SK-N-MC (cell line): ENCODE measurements around the gene LOC101059915.

Experiments
- DNase-seq: peaks from one replicate; pipeline ENCODE4 v3.0.0-alpha.2; 2011; ENCODE audit warnings: low read depth, low spot score
- H3K27ac ChIP-seq: fragments of 200-600 bp; sonication (generic); 2 replicates; pipeline ENCODE4 v1.5.1; 2016; ENCODE audit warnings: mixed run types
- H3K36me3 ChIP-seq: fragments of 200-600 bp; sonication (generic); 2 replicates; pipeline ENCODE4 v1.6.1; 2017; ENCODE audit warnings: antibody characterized with exemption, low read length, mixed read lengths; ENCODE audit not compliant: insufficient read depth
- H3K4me3 ChIP-seq: fragments of 200-600 bp; sonication (generic); 2 replicates; pipeline ENCODE4 v1.5.1; 2016
- H3K9ac ChIP-seq: fragments of 200-600 bp; sonication (generic); 2 replicates; pipeline ENCODE4 v1.8.0; 2017; ENCODE audit warnings: mixed run types, mixed read lengths; ENCODE audit not compliant: insufficient read length
- H3K9me3 ChIP-seq: fragments of 200-600 bp; sonication (generic); 2 replicates; pipeline ENCODE4 v1.6.1; 2017; ENCODE audit warnings: low read depth, mild to moderate bottlenecking, antibody characterized with exemption, low read length, moderate library complexity, mixed read lengths
- EZH2 ChIP-seq: fragments of 200-600 bp; sonication (generic); IDR thresholded peaks from one replicate; pipeline ENCODE4 v1.6.1; 2017; ENCODE audit warnings: antibody characterized with exemption
- FOXP2 ChIP-seq: optimal IDR thresholded peaks from 2 replicates; pipeline ENCODE3; 2011; ENCODE audit warnings: mild to moderate bottlenecking, moderate library complexity; ENCODE audit not compliant: insufficient read depth; ENCODE audit errors: extremely low read length, control extremely low read depth
- POLR2AphosphoS5 ChIP-seq: IDR thresholded peaks from 2 replicates; pipeline ENCODE4 v1.6.1; 2012; ENCODE audit warnings: mild to moderate bottlenecking, low read depth, low read length, borderline replicate concordance

LOC101059915 gene

DNA sequence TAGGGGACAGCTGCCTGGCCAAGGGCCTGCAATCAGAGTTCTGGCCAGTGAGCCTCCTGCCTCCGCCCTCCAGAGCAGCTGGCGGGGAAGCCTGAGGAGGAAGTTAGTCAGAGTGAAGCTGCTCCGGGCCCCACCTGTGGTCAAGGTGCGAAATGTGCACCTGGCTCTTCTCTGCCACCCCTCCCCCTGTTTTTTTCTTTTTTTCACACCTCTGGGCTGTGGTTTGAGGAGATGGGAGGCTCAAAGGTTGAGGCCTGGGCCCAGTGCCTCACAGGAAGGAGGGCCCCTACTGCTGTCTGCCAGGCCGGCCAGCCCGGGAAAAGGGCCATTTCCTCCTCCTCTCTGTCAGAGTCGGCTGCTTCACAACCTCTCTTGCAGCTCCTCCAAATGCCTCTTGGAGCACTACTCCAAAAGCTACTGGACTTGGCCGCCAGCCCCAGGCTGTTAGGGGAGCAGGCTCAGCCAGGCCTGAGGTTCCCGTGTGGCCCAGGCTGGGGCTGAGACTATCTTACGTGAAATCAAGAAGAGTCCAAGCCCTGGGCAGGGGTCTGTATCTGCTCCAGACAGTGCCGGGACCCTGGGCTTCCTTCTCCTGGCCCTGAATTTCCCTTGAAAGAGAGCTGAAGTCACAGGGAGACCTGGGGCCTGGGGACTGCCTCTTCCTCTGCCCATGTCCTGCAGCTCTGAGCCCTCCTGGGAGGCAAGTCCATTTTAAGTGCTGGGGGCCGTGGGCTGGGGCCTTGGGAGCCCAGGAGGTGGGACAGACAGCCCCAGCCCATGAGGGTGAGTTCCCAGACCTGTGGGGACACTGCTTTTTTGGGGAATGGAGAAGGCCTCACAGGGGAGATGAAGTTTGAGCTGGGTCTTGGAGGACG lies 44.5 kb upstream of the LOC101059915 start:
- Histone ChIP-seq H3K36me3 (no peaks in the 10 kb centered on the region), H3K27ac (no peak overlapping the region), H3K9me3 (no peaks in the 10 kb centered on the region), H3K9ac (no peak overlapping the region), H3K4me3 (no peak overlapping the region)
- no peak for TF ChIP-seq FOXP2
- TF ChIP-seq POLR2AphosphoS5: no peak
- TF ChIP-seq EZH2: no peak
- no peak for DNase-seq

DNA sequence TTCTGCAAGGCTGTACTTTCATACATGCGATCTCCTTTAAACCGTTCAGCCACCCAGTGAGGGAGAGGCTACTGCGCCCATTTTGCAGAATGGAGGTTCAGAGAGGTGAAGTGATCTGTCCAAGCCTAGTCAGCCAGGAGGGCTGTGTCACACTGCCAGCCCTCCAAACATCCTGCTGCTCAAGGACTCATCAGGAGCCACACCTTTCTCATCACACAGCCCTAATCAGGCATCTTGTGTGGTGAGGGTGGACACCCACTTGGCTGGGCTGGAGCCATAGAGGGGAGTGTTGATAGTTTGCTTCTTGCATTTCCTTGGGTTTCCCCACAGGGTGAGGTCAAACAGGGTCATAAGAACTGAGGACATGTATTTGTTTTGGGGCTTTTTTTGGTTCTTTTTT lies 43.6 kb upstream of the LOC101059915 start:
- no peak for DNase-seq
- Histone ChIP-seq H3K36me3 (no peaks in the 10 kb centered on the region), H3K4me3 (no peak overlapping the region), H3K9me3 (no peaks in the 10 kb centered on the region), H3K9ac (no peak overlapping the region), H3K27ac (no peak overlapping the region)
- no peak for TF ChIP-seq POLR2AphosphoS5
- TF ChIP-seq EZH2: no peak
- no peak for TF ChIP-seq FOXP2

DNA sequence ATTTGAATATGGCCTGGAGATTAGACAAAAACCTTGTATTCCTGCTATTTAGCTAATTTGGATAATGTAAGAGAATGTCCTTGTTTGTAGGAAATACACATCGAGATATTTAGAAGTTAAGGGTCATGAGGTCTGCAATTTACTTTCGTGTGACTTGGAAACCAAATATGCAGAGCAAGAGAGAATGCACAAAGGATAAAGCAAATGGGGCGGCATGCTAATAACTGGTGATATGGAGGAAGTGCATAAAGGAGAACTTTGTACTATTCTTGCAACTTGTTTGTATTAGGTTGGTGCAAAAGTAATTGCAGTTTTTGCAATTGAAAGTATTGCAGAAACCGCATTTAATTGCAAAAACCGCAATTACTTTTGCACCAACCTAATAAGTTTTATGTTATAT lies 41.9 kb upstream of the LOC101059915 start:
- DNase-seq: no peak
- TF ChIP-seq EZH2: no peak
- TF ChIP-seq POLR2AphosphoS5: no peak
- no peak for TF ChIP-seq FOXP2
- H3K9ac ChIP-seq: no peak overlapping the region
- no peak overlapping the region for H3K4me3 ChIP-seq
- no peaks in the 10 kb centered on the region for H3K36me3 ChIP-seq
- no peaks in the 10 kb centered on the region for H3K9me3 ChIP-seq
- no peak overlapping the region for H3K27ac ChIP-seq

DNA sequence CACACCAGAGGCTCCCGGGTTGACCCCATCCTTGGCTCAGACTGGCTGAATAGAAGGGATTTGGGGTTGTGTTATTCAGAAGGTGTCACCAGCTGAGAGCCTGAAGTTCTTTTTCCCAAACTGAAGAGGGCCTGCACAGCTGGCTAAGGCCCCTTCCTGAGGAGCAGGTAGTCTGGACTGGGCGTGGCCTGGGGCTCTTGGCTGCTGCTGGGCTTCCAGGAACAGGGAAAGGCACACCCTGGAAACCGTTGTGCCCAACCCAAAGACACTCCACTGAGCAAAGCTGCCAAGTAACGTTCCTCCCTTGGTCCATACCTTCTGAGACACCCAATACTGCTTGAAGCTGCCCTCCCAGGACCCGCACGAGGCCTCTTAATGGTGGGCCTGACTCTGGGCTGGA lies 40.8 kb upstream of the LOC101059915 start:
- no peak for TF ChIP-seq POLR2AphosphoS5
- no peak for TF ChIP-seq FOXP2
- TF ChIP-seq EZH2: no peak
- Histone ChIP-seq H3K9ac (no peak overlapping the region), H3K36me3 (no peaks in the 10 kb centered on the region), H3K4me3 (no peak overlapping the region), H3K9me3 (no peaks in the 10 kb centered on the region), H3K27ac (no peak overlapping the region)
- no peak for DNase-seq

DNA sequence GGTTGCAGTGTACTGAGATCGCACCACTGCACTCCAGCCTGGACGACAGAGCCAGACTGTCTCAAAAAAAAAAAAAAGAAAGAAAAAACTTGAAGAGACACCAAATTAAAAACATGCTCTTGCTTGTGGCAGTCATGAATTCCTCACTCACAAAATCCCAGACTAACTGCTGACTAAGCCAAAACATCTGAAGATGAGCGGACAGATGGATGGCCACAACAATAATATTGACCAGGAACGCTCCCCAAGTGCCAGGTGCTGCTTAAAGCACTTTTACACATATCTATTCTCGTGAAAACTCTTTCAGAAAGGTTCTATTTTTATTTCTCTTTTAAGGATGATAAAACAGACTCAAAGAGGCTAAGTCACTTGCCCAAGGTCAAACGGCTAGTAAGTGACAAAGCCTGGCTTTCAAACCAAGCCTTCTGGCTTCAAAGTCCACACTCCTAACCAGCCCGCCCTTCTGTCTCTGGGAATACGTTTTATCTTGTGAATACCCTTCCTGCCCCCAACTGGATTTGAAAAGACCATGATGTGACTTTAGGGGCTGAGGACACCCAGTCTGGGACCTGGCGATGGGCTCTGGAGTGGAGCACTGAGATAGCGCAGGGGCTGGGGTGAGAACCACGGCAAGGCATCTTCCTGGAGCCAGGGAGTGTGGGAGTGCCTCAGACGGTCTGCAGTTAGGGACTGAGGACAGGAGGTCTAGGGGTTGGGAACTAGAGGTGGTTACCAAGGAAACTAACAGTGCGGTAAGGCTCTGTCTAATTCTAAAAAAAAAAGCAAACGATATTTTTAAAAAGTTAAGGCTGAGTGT lies 39.5 kb upstream of the LOC101059915 start:
- TF ChIP-seq FOXP2 (no peak), EZH2 (no peak), POLR2AphosphoS5 (no peak)
- no peak for DNase-seq
- Histone ChIP-seq H3K9ac (no peak overlapping the region), H3K27ac (no peak overlapping the region), H3K4me3 (no peak overlapping the region), H3K36me3 (no peaks in the 10 kb centered on the region), H3K9me3 (no peaks in the 10 kb centered on the region)

DNA sequence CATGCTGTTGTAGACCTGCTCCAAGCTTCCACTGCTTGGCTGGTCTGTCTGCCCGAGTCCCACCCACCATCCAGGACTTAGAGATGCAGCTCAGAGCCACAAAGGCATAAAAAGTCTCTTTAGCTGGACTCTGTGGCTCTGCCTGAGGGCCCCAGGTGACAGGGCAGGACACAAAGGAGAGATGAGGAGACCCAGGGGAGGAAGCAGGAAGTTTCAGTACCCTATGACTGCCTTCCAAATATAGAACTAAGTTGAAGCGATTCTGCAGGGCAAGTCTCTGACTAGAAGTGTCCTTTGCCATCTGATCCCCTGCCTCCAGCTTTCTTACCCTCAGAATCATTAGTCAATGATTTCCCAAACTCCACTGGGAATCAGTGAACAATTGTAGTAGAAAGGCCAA lies 37.9 kb upstream of the LOC101059915 start:
- TF ChIP-seq EZH2 (no peak), POLR2AphosphoS5 (no peak), FOXP2 (no peak)
- no peak overlapping the region for H3K27ac ChIP-seq
- DNase-seq: no peak

DNA sequence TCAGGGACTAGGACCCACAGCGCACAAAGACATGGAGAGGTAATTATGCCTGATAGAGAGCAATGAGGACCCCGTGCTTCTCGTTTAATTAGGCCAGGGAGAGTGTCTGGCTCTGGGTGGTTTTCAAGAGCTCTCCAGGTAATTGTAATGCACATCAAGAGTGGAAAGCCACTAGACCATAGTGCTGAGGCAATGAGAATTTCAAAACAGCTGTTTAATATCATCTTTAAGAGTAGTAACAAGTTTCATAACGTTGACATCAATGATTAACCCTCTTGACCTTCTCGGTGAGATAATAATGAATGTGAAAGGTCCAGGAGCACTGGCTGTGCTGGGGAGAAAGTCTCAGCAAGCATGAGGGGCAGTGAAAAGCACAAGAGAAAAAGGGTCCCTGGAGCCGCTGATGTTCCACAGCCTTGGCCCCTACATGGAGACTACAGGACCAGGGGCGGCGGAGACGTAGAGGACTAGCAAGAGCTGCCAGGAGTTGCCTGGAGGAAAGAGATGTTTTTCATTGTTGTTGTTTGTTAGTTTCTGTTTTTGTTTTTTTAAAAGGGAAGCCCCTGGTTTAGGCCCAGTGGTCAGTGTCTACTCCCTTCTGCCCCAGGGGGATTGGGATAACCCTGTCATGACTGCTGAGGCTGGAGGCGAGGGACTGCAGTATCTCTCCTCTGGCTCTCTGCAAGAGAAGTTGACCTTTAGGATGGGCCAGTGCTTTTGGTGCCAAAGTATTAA lies 34.3 kb upstream of the LOC101059915 start:
- no peak overlapping the region for H3K9ac ChIP-seq
- H3K4me3 ChIP-seq: no peak overlapping the region
- no peak overlapping the region for H3K27ac ChIP-seq
- TF ChIP-seq EZH2 (no peak), FOXP2 (no peak), POLR2AphosphoS5 (no peak)
- no peaks in the 10 kb centered on the region for H3K36me3 ChIP-seq
- no peaks in the 10 kb centered on the region for H3K9me3 ChIP-seq
- DNase-seq: no peak

More for the DNA sequence above, 37.9 kb upstream of the LOC101059915 start:
- no peak overlapping the region for H3K9ac ChIP-seq
- no peak overlapping the region for H3K4me3 ChIP-seq
- H3K36me3 ChIP-seq: no peaks in the 10 kb centered on the region
- no peaks in the 10 kb centered on the region for H3K9me3 ChIP-seq

DNA sequence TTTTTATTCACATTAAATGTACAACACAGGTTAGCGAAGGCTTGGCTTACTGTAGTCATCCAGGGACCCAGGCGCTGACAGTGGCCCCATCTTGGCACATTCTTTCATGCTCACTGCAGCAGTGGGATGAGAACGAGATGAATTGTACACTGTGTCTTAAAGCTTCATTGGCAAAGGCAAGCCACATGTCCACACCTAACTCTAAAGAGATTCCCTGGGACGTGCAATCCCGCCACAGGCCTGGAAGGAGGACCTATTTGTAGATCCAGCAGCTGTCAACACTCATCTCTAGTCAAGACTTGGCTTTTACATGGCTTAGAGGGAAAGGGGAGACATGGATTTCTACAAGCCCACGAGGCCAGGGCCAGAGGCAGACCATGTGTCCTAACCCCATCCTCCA lies 33.0 kb upstream of the LOC101059915 start:
- Histone ChIP-seq H3K27ac (no peak overlapping the region), H3K4me3 (no peak overlapping the region), H3K9me3 (no peaks in the 10 kb centered on the region), H3K9ac (no peak overlapping the region), H3K36me3 (no peaks in the 10 kb centered on the region)
- no peak for DNase-seq
- TF ChIP-seq EZH2 (no peak), POLR2AphosphoS5 (no peak), FOXP2 (no peak)
